SK-N-SH treated with all-trans-retinoic acid at 6 μM for 48 hours (cell line): ENCODE measurements around the gene MYBPC3.

Source experiments
- ATAC-seq: fragments of 200-7000 bp; cut with Tn5 transposase; 3 replicates; pipeline ENCODE4 v1.9.1; 2020; ENCODE audit warnings: mild to moderate bottlenecking, moderate library complexity
- ARNTL ChIP-seq: fragments of 450-650 bp; formaldehyde crosslinking; IDR thresholded peaks from 2 replicates; pipeline ENCODE4 v1.5.0; 2020; ENCODE audit warnings: low read depth, mild to moderate bottlenecking, moderate library complexity, borderline replicate concordance
- BACH2 ChIP-seq: fragments of 250-450 bp; sonication (Bioruptor Pico); IDR thresholded peaks from 2 replicates; pipeline ENCODE4 v1.9.0; 2021; ENCODE audit warnings: mild to moderate bottlenecking, borderline replicate concordance
- CREB5 ChIP-seq: fragments of 250-450 bp; sonication (Bioruptor Pico); IDR thresholded peaks from 2 replicates; pipeline ENCODE4 v1.5.1; 2020; ENCODE audit warnings: low read depth, mild to moderate bottlenecking, moderate library complexity
- CSDC2 ChIP-seq: fragments of 250-450 bp; sonication (Bioruptor Pico); IDR thresholded peaks from 2 replicates; pipeline ENCODE4 v1.5.0; 2020; ENCODE audit warnings: mild to moderate bottlenecking, moderate library complexity
- CSRNP3 ChIP-seq: fragments of 250-450 bp; sonication (Bioruptor Pico); IDR thresholded peaks from 2 replicates; pipeline ENCODE4 v1.5.1; 2021; ENCODE audit warnings: mild to moderate bottlenecking, moderate library complexity
- ESRRG ChIP-seq: fragments of 250-450 bp; sonication (Bioruptor Pico); IDR thresholded peaks from 2 replicates; pipeline ENCODE4 v1.6.1; 2021; ENCODE audit warnings: mild to moderate bottlenecking
- ISL1 ChIP-seq: fragments of 250-450 bp; sonication (Bioruptor Pico); IDR thresholded peaks from 2 replicates; pipeline ENCODE4 v2.1.2; 2022; ENCODE audit warnings: mild to moderate bottlenecking, moderate library complexity
- PATZ1 ChIP-seq: fragments of 250-450 bp; sonication (Bioruptor Pico); IDR thresholded peaks from 2 replicates; pipeline ENCODE4 v1.8.0; 2020; ENCODE audit warnings: mild to moderate bottlenecking, moderate library complexity, borderline replicate concordance
- POU6F1 ChIP-seq: fragments of 250-450 bp; sonication (Bioruptor Pico); IDR thresholded peaks from 2 replicates; pipeline ENCODE4 v1.8.0; 2021; ENCODE audit warnings: low read depth, mild to moderate bottlenecking, moderate library complexity, borderline replicate concordance
- PPARA ChIP-seq: fragments of 250-450 bp; sonication (Bioruptor Pico); IDR thresholded peaks from 2 replicates; pipeline ENCODE4 v1.5.0; 2020; ENCODE audit warnings: mild to moderate bottlenecking, borderline replicate concordance
- RARB ChIP-seq: fragments of 250-450 bp; sonication (Bioruptor Pico); IDR thresholded peaks from 2 replicates; pipeline ENCODE4 v1.8.0; 2021; ENCODE audit warnings: mild to moderate bottlenecking, moderate library complexity
- SNAI2 ChIP-seq: fragments of 250-450 bp; sonication (Bioruptor Pico); IDR thresholded peaks from 2 replicates; pipeline ENCODE4 v1.5.0; 2020; ENCODE audit warnings: mild to moderate bottlenecking, moderate library complexity
- TCF4 ChIP-seq: fragments of 250-450 bp; sonication (Bioruptor Pico); IDR thresholded peaks from 2 replicates; pipeline ENCODE4 v1.8.0; 2021; ENCODE audit warnings: mild to moderate bottlenecking, moderate library complexity, borderline replicate concordance
- TOX ChIP-seq: fragments of 250-450 bp; sonication (Bioruptor Pico); IDR thresholded peaks from 2 replicates; pipeline ENCODE4 v1.8.0; 2021; ENCODE audit warnings: mild to moderate bottlenecking, moderate library complexity, borderline replicate concordance
- TSHZ2 ChIP-seq: fragments of 250-450 bp; sonication (Bioruptor Pico); IDR thresholded peaks from 2 replicates; pipeline ENCODE4 v1.5.0; 2020; ENCODE audit warnings: mild to moderate bottlenecking, moderate library complexity
- ZC3H10 ChIP-seq: fragments of 250-450 bp; sonication (Bioruptor Pico); IDR thresholded peaks from 2 replicates; pipeline ENCODE4 v1.5.1; 2021; ENCODE audit warnings: mild to moderate bottlenecking, moderate library complexity
- ZFP3 ChIP-seq: fragments of 250-450 bp; sonication (Bioruptor Pico); IDR thresholded peaks from 2 replicates; pipeline ENCODE4 v1.5.0; 2020; ENCODE audit warnings: mild to moderate bottlenecking, moderate library complexity
- ZFP30 ChIP-seq: fragments of 450-650 bp; formaldehyde crosslinking; IDR thresholded peaks from 2 replicates; pipeline ENCODE4 v1.5.0; 2022; ENCODE audit warnings: mild to moderate bottlenecking, moderate library complexity
- ZNF565 ChIP-seq: fragments of 450-650 bp; formaldehyde crosslinking; conservative IDR thresholded peaks from 2 replicates; pipeline ENCODE4 v1.5.0; 2020; ENCODE audit warnings: low read depth, mild to moderate bottlenecking, moderate library complexity
- ZNF70 ChIP-seq: fragments of 450-650 bp; formaldehyde crosslinking; IDR thresholded peaks from 2 replicates; pipeline ENCODE4 v1.5.0; 2020; ENCODE audit warnings: mild to moderate bottlenecking, moderate library complexity
- ZNF8 ChIP-seq: fragments of 450-650 bp; formaldehyde crosslinking; IDR thresholded peaks from 2 replicates; pipeline ENCODE4 v1.5.0; 2020; ENCODE audit warnings: mild to moderate bottlenecking, moderate library complexity

The MYBPC3 gene

GRCh38 chr11:47332303-47332711, 20.2 kb downstream of the MYBPC3 start:
- no peak for ATAC-seq
- no peak for TF ChIP-seq CSRNP3
- TF ChIP-seq ZNF565 (CRISPR knock-in tag), result no peak
- no peak for TF ChIP-seq BACH2 (CRISPR knock-in tag)
- TF ChIP-seq CREB5 (CRISPR knock-in tag), result no peak
- no peak for TF ChIP-seq ZNF8 (CRISPR knock-in tag)
- no peak for TF ChIP-seq TCF4 (CRISPR knock-in tag)
- no peak for TF ChIP-seq RARB (CRISPR knock-in tag)
- TF ChIP-seq ZFP3 (CRISPR knock-in tag), result no peak
- no peak for TF ChIP-seq ARNTL (CRISPR knock-in tag)
- TF ChIP-seq POU6F1 (CRISPR knock-in tag), result no peak
- no peak for TF ChIP-seq PPARA (CRISPR knock-in tag)
- TF ChIP-seq PATZ1 (CRISPR knock-in tag), result no peak
- TF ChIP-seq CSDC2, result no peak
- no peak for TF ChIP-seq ZNF70
- TF ChIP-seq ZC3H10 (CRISPR knock-in tag), result no peak
- TF ChIP-seq ZFP30 (CRISPR knock-in tag), result no peak
- no peak for TF ChIP-seq TOX

- TF ChIP-seq CSDC2 (no peak), ZFP30 (CRISPR knock-in tag) (no peak), ZFP3 (CRISPR knock-in tag) (no peak), ZNF565 (CRISPR knock-in tag) (no peak), RARB (CRISPR knock-in tag) (no peak), TSHZ2 (no peak), POU6F1 (CRISPR knock-in tag) (no peak), ISL1 (CRISPR knock-in tag) (no peak), ZC3H10 (CRISPR knock-in tag) (no peak), TOX (no peak), SNAI2 (CRISPR knock-in tag) (no peak), CREB5 (CRISPR knock-in tag) (no peak), ESRRG (no peak)
- no peak for ATAC-seq
Observed at GRCh38 chr11:47331454-47332302, 20.8 kb downstream of the MYBPC3 start.
